HG03045 (cell line): ENCODE data around the gene CHAF1A.

Source experiments
- ATAC-seq: cut with Tn5 transposase; IDR thresholded peaks from one replicate; pipeline ENCODE4 v1.9.1; 2021; ENCODE audit warnings: mild to moderate bottlenecking, moderate library complexity; ENCODE audit not compliant: unreplicated experiment

CHAF1A gene

GRCh38 chr19:4453232-4454179 lies 51.1 kb downstream of the CHAF1A start:
- no peak for ATAC-seq

- ATAC-seq = no peak
Observed at GRCh38 chr19:4454747-4455718, 52.6 kb downstream of the CHAF1A start.

- no peak for ATAC-seq
Observed at GRCh38 chr19:4455719-4456475, 53.5 kb downstream of the CHAF1A start.

- no peak for ATAC-seq
Observed at GRCh38 chr19:4456476-4456842, 54.0 kb downstream of the CHAF1A start.

GRCh38 chr19:4456843-4457653 lies 54.6 kb downstream of the CHAF1A start:
- peak; percentile 23 for ATAC-seq

GRCh38 chr19:4457654-4458395 lies 55.4 kb downstream of the CHAF1A start, which contains the start of gene UBXN6:
TSS of gene UBXN6 (minus strand) at chr19:4457794. CDS start at chr19:4457697, 97 bp downstream.
- ATAC-seq = peak; percentile 85

- ATAC-seq = no peak
Observed at GRCh38 chr19:4464815-4465581, 62.6 kb downstream of the CHAF1A start.

GRCh38 chr19:4467835-4468234 lies 65.4 kb downstream of the CHAF1A start:
- no peak for ATAC-seq

GRCh38 chr19:4471403-4472173 lies 69.1 kb downstream of the CHAF1A start:
- ATAC-seq = peak; percentile 87

- no peak for ATAC-seq
Observed at GRCh38 chr19:4472174-4472974, 69.9 kb downstream of the CHAF1A start, which contains the start of gene HDGFL2. TSS of gene HDGFL2 (plus strand) at chr19:4472297. CDS start at chr19:4472351, 54 bp downstream.

- no peak for ATAC-seq
Observed at GRCh38 chr19:4473011-4473762, 70.7 kb downstream of the CHAF1A start.

GRCh38 chr19:4473763-4474513 lies 71.5 kb downstream of the CHAF1A start:
- no peak for ATAC-seq

- ATAC-seq = no peak
Observed at GRCh38 chr19:4474514-4475022, 72.1 kb downstream of the CHAF1A start.

- no peak for ATAC-seq
Observed at GRCh38 chr19:4477034-4477801, 74.8 kb downstream of the CHAF1A start.
